Measurements from ENCODE around the gene MRGPRF. TPM values are rescaled to one million over a fixed set of nuclear protein-coding genes. Genes with fewer than 3 reads are reported as not detected.

Gene MRGPRF
- total RNA-seq, 2 experiments from 2014 or later, result not detected

DNA sequence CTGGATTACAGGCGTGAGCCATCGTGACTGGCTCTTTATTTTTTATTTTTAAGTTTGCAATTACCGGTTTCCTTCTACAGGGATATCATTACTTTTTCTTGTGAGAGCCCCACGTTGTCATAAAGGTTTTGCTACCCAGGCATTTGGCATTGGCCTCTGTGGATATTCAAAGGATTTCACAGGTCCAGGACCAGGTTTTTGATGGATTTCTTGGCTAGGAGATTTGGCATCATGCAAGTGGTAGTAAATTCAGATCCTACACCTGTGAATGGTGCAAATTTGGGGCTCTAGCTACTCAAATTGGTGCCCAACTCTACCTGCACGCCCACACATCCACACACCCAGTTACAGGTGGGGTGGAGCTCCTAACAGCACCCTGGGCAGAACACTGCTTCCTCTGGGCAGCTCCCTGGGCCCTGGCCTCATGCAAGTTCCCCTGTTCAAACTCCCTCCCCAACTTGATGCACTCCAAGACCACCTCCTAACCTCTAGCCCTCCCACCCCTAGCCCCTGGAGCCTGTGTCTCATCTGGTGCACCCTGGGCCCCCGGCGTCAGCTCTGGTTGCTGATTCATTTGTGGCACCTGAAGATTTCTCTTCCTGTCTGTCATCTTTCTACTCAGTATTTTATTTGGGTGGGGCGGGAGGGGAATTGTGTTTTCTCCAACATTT is 23.0 kb downstream of the MRGPRF start:
- Histone ChIP-seq H3K4me3 (ENCODE audit: low read depth, low read length, poor library complexity, severe bottlenecking) (no peak overlapping the region), H3K4me2 (ENCODE audit: low read length) (no peak overlapping the region), H3K79me2 (ENCODE audit: insufficient read depth, low read depth, low read length) (no peaks in the 10 kb centered on the region), H3K36me3 (ENCODE audit: insufficient read depth, low read length) (no peaks in the 10 kb centered on the region), H2AFZ (ENCODE audit: low read length) (no peak overlapping the region), H3K9me2 (ENCODE audit: insufficient read depth, low read length) (no peaks in the 10 kb centered on the region), H3K27ac (ENCODE audit: low read depth, low read length, poor library complexity, severe bottlenecking) (no peak overlapping the region), H4K20me1 (ENCODE audit: insufficient read depth, low read length) (no peaks in the 10 kb centered on the region), H3K9me3 (ENCODE audit: low read length) (no peaks in the 10 kb centered on the region), H3K4me1 (ENCODE audit: insufficient read depth, low read length, poor library complexity, severe bottlenecking) (no peaks in the 10 kb centered on the region)
- POLR2A ChIA-PET, result no interaction called here
- CTCF ChIA-PET (ENCODE audit: unreplicated experiment), result no interaction called here
- DNase-seq (ENCODE audit: low spot score), result no peak
- no TSS peak for BruUV-seq (replicated peaks)
- intact Hi-C loops (cut with micrococcal nuclease; ENCODE audit: unreplicated experiment), result no loop called here
- no peak for TF ChIP-seq EZH2phosphoT487 (IDR thresholded peaks at IDR 0.05; ENCODE audit: borderline replicate concordance, low read depth, low read length)
- TF ChIP-seq, protein P1, sequence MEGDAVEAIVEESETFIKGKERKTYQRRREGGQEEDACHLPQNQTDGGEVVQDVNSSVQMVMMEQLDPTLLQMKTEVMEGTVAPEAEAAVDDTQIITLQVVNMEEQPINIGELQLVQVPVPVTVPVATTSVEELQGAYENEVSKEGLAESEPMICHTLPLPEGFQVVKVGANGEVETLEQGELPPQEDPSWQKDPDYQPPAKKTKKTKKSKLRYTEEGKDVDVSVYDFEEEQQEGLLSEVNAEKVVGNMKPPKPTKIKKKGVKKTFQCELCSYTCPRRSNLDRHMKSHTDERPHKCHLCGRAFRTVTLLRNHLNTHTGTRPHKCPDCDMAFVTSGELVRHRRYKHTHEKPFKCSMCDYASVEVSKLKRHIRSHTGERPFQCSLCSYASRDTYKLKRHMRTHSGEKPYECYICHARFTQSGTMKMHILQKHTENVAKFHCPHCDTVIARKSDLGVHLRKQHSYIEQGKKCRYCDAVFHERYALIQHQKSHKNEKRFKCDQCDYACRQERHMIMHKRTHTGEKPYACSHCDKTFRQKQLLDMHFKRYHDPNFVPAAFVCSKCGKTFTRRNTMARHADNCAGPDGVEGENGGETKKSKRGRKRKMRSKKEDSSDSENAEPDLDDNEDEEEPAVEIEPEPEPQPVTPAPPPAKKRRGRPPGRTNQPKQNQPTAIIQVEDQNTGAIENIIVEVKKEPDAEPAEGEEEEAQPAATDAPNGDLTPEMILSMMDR (conservative IDR thresholded peaks at IDR 0.05; ENCODE audit: low read length), result no peak

- POLR2A ChIA-PET, result interaction anchor here (0.7 kb wide), 1 partner anchor 10 kb away, joined by 3 read pairs; no protein-coding TSS in a partner anchor
- H3K27ac ChIP-seq (ENCODE audit: low read depth, low read length, poor library complexity, severe bottlenecking), result no peak overlapping the region
- TF ChIP-seq, protein P1 (conservative IDR thresholded peaks at IDR 0.05; ENCODE audit: low read length), result no peak
- no peak for TF ChIP-seq EZH2phosphoT487 (IDR thresholded peaks at IDR 0.05; ENCODE audit: borderline replicate concordance, low read depth, low read length)
- H3K79me2 ChIP-seq (ENCODE audit: insufficient read depth, low read depth, low read length), result no peaks in the 10 kb centered on the region
- DNase-seq (ENCODE audit: low spot score), result no peak
- no peaks in the 10 kb centered on the region for H4K20me1 ChIP-seq (ENCODE audit: insufficient read depth, low read length)
- no TSS peak for BruUV-seq (replicated peaks)
- no peak overlapping the region for H3K4me2 ChIP-seq (ENCODE audit: low read length)
- intact Hi-C loops (cut with micrococcal nuclease; ENCODE audit: unreplicated experiment), result no loop called here
- H3K4me1 ChIP-seq (ENCODE audit: insufficient read depth, low read length, poor library complexity, severe bottlenecking), result no peaks in the 10 kb centered on the region
- no peak overlapping the region for H3K4me3 ChIP-seq (ENCODE audit: low read depth, low read length, poor library complexity, severe bottlenecking)
- no peaks in the 10 kb centered on the region for H3K9me2 ChIP-seq (ENCODE audit: insufficient read depth, low read length)
- CTCF ChIA-PET (ENCODE audit: unreplicated experiment), result no interaction called here
- H2AFZ ChIP-seq (ENCODE audit: low read length), result no peak overlapping the region
- no peaks in the 10 kb centered on the region for H3K9me3 ChIP-seq (ENCODE audit: low read length)
- H3K36me3 ChIP-seq (ENCODE audit: insufficient read depth, low read length), result no peaks in the 10 kb centered on the region
Observed at GRCh38 chr11:68988491-68988890, 24.6 kb downstream of the MRGPRF start.

GRCh38 chr11:68987211-68987610 is 25.8 kb downstream of the MRGPRF start:
- BruUV-seq (replicated peaks), result no TSS peak
- Histone ChIP-seq H3K4me2 (ENCODE audit: low read length) (no peak overlapping the region), H3K9me3 (ENCODE audit: low read length) (no peaks in the 10 kb centered on the region), H3K36me3 (ENCODE audit: insufficient read depth, low read length) (no peaks in the 10 kb centered on the region), H3K27ac (ENCODE audit: low read depth, low read length, poor library complexity, severe bottlenecking) (no peak overlapping the region), H3K9me2 (ENCODE audit: insufficient read depth, low read length) (no peaks in the 10 kb centered on the region), H3K4me3 (ENCODE audit: low read depth, low read length, poor library complexity, severe bottlenecking) (no peak overlapping the region), H3K4me1 (ENCODE audit: insufficient read depth, low read length, poor library complexity, severe bottlenecking) (no peaks in the 10 kb centered on the region), H3K79me2 (ENCODE audit: insufficient read depth, low read depth, low read length) (no peaks in the 10 kb centered on the region), H4K20me1 (ENCODE audit: insufficient read depth, low read length) (no peaks in the 10 kb centered on the region), H2AFZ (ENCODE audit: low read length) (no peak overlapping the region)
- no peak for TF ChIP-seq EZH2phosphoT487 (IDR thresholded peaks at IDR 0.05; ENCODE audit: borderline replicate concordance, low read depth, low read length)
- TF ChIP-seq, protein P1 (conservative IDR thresholded peaks at IDR 0.05; ENCODE audit: low read length), result no peak
- POLR2A ChIA-PET, result no interaction called here
- intact Hi-C loops (cut with micrococcal nuclease; ENCODE audit: unreplicated experiment), result no loop called here
- CTCF ChIA-PET (ENCODE audit: unreplicated experiment), result no interaction called here
- DNase-seq (ENCODE audit: low spot score), result no peak
